Smooth muscle cell of the brain vasculature (primary cell): ENCODE data around the gene LLCFC1.
"Not testable (repeated sequence)": the region's sequence is repeated elsewhere in the genome, so short reads cannot be mapped to it uniquely, and the experiment has no call there.

ENCODE experiments used
- DNase-seq: peaks from one replicate; pipeline ENCODE4 v3.0.0-alpha.2; 2012; ENCODE audit warnings: low read depth, low spot score

Gene LLCFC1

GRCh38 chr7:142942746-142943145 is 3.5 kb downstream of the LLCFC1 start:
- no peak for DNase-seq

GRCh38 chr7:142943706-142944268 is 4.5 kb downstream of the LLCFC1 start:
- DNase-seq, result no peak

- DNase-seq, result no peak
These were observed 5.7 kb downstream of the LLCFC1 start for GRCh38 chr7:142945001-142945400.

- no peak for DNase-seq
These were observed 9.3 kb downstream of the LLCFC1 start for GRCh38 chr7:142948603-142949002.

GRCh38 chr7:142950235-142950634 is 11.0 kb downstream of the LLCFC1 start:
- DNase-seq, result no peak

- DNase-seq, result no peak
These were observed 15.5 kb downstream of the LLCFC1 start for GRCh38 chr7:142954680-142955268.

GRCh38 chr7:142956951-142957623 is 17.8 kb downstream of the LLCFC1 start:
- no peak for DNase-seq

GRCh38 chr7:142957723-142958122 is 18.4 kb downstream of the LLCFC1 start:
- no peak for DNase-seq

GRCh38 chr7:142959202-142959601 is 19.9 kb downstream of the LLCFC1 start:
- DNase-seq, result no peak

GRCh38 chr7:142960955-142961512 is 21.8 kb downstream of the LLCFC1 start:
- DNase-seq, result no peak

- DNase-seq, result no peak
These were observed 22.3 kb downstream of the LLCFC1 start for GRCh38 chr7:142961595-142961972.

GRCh38 chr7:142961973-142962926 is 23.0 kb downstream of the LLCFC1 start, which contains the start of gene KEL:
TSS of gene KEL (minus strand) at chr7:142962363. CDS start at chr7:142962206, 157 bp downstream.
- no peak for DNase-seq

GRCh38 chr7:142962991-142963390 is 23.7 kb downstream of the LLCFC1 start:
- DNase-seq, result no peak

GRCh38 chr7:142963993-142964392 is 24.7 kb downstream of the LLCFC1 start:
- DNase-seq, result no peak

- no peak for DNase-seq
These were observed 25.4 kb downstream of the LLCFC1 start for GRCh38 chr7:142964502-142965246.

- DNase-seq, result no peak
These were observed 28.9 kb downstream of the LLCFC1 start for GRCh38 chr7:142968229-142968628.

- DNase-seq, result no peak
These were observed 29.9 kb downstream of the LLCFC1 start for GRCh38 chr7:142969183-142969582.

- no peak for DNase-seq
These were observed 35.3 kb downstream of the LLCFC1 start for GRCh38 chr7:142974626-142975025.

GRCh38 chr7:142978402-142978801 is 39.1 kb downstream of the LLCFC1 start:
- DNase-seq, result not testable (repeated sequence)

- DNase-seq, result no peak
These were observed 44.5 kb downstream of the LLCFC1 start for GRCh38 chr7:142983825-142984224.

GRCh38 chr7:142984297-142984696 is 45.0 kb downstream of the LLCFC1 start:
- no peak for DNase-seq
